Loucy (cell line): ENCODE measurements around the gene PCDHB7.
"Not testable (repeated sequence)": the region's sequence is repeated elsewhere in the genome, so short reads cannot be mapped to it uniquely, and the experiment has no call there.

Experiments used
- CTCF ChIP-seq: fragments of 200-600 bp; sonication (generic); conservative IDR thresholded peaks from 2 replicates; pipeline ENCODE4 v1.5.1; 2014; ENCODE audit warnings: mild to moderate bottlenecking, antibody characterized with exemption, low read length
- EZH2phosphoT487 ChIP-seq: fragments of 200-600 bp; IDR thresholded peaks from 2 replicates; pipeline ENCODE4 v1.6.1; 2018; ENCODE audit warnings: antibody characterized with exemption, mild to moderate bottlenecking, moderate library complexity, borderline replicate concordance

DNA sequence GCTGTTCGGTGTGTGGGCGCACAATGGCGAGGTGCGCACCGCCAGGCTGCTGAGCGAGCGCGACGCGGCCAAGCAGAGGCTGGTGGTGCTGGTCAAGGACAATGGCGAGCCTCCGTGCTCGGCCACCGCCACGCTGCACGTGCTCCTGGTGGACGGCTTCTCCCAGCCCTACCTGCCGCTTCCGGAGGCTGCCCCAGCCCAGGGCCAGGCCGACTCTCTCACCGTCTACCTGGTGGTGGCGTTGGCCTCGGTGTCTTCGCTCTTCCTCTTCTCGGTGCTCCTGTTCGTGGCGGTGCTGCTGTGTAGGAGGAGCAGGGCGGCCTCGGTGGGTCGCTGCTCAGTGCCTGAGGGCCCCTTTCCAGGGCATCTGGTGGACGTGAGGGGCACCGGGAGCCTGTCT, 7.4 kb downstream of the PCDHB7 start:
- TF ChIP-seq CTCF, EZH2phosphoT487: not testable (repeated sequence)
